Colonic mucosa (tissue), 4 donors: Measurements from ENCODE around the gene NUMBL. TPM values are rescaled to one million over a fixed set of nuclear protein-coding genes. Genes with fewer than 3 reads are reported as not detected.

Source experiments
- DNase-seq: peaks from one replicate; pipeline ENCODE4 v3.0.0-alpha.2; 2020
- H3K27ac ChIP-seq: fragments of 200-600 bp; one replicate; pipeline ENCODE4 v1.8.0; 2021
- H3K27me3 ChIP-seq: fragments of 200-600 bp; one replicate; pipeline ENCODE4 v1.8.0; 2021
- H3K36me3 ChIP-seq: fragments of 200-600 bp; one replicate; pipeline ENCODE4 v1.8.0; 2021
- H3K4me1 ChIP-seq: fragments of 200-600 bp; one replicate; pipeline ENCODE4 v1.8.0; 2021; ENCODE audit warnings: mild to moderate bottlenecking
- H3K4me3 ChIP-seq: fragments of 200-600 bp; one replicate; pipeline ENCODE4 v1.8.0; 2021
- H3K9ac ChIP-seq, 2 donors: one replicate each; pipeline ENCODE4 v1.7.0; 2013; ENCODE audit warnings: control low read depth in 2 of 2, low read depth in 2 of 2, low read length in 2 of 2
- H3K9me3 ChIP-seq: fragments of 200-600 bp; one replicate; pipeline ENCODE4 v1.8.0; 2021
- intact Hi-C: fragments of 100-400 bp; cut with DNase I; formaldehyde crosslinking; loops from one replicate; pipeline ENCODE4 v1.14.1; 2022
- total RNA-seq, 2 donors: library from RNA; stranded (reverse); fragmentation: NEBNext Ultra II Directional in 1 of 2; extraction: Animal tissue kit (Norgen Biotek cat#: 25700) in 1 of 2; gene quantifications; one replicate each; pipeline ENCODE4 v1.2.1, GENCODE V29; 2021
- TF ChIP-seq, protein P1 (sequence below): fragments of 200-600 bp; IDR thresholded peaks from one replicate; pipeline ENCODE4 v1.8.0; 2022; ENCODE audit warnings: antibody characterized with exemption, mild to moderate bottlenecking
- donor health status: healthy.
- donor health status: DM: no; HTN: no; CAD: no.
- donor health status: DM: no; HTN: no; CAD: no.

NUMBL gene
- total RNA-seq, 2 donors from 2014 or later = 12.8 to 22.0 TPM

DNA sequence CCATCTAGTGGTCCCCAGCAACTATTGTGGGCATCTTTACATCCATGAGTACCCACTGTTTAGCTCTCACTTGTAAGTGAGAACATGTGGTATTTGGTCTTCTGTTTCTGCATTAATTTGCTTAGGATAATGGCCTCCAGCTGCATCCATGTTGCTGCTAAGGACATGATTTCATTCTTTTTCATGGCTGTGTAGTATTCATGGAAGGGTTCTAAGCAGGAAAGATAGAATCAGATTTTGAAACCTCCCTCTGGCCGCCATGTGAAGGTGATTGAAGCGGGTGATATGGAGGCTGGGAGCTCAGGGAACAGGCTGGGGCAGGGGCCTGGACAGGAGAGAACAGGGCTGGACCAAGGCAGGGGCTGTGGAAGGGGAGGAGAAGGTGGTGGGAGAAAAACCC, 69.2 kb downstream of the NUMBL start:
- Histone ChIP-seq H3K9ac (no peak overlapping the region), H3K27ac (no peak overlapping the region), H3K4me3 (no peak overlapping the region), H3K4me1 (no peaks in the 10 kb centered on the region), H3K9me3 (no peaks in the 10 kb centered on the region), H3K27me3 (no peaks in the 10 kb centered on the region), H3K36me3 (no peaks in the 10 kb centered on the region)
- DNase-seq = no peak
- TF ChIP-seq, protein P1, sequence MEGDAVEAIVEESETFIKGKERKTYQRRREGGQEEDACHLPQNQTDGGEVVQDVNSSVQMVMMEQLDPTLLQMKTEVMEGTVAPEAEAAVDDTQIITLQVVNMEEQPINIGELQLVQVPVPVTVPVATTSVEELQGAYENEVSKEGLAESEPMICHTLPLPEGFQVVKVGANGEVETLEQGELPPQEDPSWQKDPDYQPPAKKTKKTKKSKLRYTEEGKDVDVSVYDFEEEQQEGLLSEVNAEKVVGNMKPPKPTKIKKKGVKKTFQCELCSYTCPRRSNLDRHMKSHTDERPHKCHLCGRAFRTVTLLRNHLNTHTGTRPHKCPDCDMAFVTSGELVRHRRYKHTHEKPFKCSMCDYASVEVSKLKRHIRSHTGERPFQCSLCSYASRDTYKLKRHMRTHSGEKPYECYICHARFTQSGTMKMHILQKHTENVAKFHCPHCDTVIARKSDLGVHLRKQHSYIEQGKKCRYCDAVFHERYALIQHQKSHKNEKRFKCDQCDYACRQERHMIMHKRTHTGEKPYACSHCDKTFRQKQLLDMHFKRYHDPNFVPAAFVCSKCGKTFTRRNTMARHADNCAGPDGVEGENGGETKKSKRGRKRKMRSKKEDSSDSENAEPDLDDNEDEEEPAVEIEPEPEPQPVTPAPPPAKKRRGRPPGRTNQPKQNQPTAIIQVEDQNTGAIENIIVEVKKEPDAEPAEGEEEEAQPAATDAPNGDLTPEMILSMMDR = no peak
- intact Hi-C loops = no loop called here

DNA sequence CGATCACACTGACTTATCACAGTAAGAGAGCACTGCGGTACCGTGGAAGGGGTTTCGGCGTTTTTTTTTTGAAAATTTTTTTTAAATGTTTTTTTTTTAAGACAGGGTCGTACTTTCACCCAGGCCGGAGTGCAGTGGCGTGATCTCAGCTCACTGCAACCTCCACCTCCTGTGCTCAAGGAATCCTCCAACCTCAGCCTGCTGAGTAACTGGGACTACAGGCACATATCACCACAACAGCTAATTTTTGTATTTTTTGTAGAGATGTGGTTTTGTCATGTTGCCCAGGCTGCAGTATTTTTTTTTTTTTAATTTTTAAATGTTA, 70.3 kb downstream of the NUMBL start:
- Histone ChIP-seq H3K4me1 (no peaks in the 10 kb centered on the region), H3K36me3 (no peaks in the 10 kb centered on the region), H3K27me3 (no peaks in the 10 kb centered on the region), H3K27ac (no peak overlapping the region), H3K9ac (no peak overlapping the region), H3K4me3 (no peak overlapping the region), H3K9me3 (no peaks in the 10 kb centered on the region)
- DNase-seq = no peak
- TF ChIP-seq, protein P1 = no peak
- intact Hi-C loops = no loop called here

DNA sequence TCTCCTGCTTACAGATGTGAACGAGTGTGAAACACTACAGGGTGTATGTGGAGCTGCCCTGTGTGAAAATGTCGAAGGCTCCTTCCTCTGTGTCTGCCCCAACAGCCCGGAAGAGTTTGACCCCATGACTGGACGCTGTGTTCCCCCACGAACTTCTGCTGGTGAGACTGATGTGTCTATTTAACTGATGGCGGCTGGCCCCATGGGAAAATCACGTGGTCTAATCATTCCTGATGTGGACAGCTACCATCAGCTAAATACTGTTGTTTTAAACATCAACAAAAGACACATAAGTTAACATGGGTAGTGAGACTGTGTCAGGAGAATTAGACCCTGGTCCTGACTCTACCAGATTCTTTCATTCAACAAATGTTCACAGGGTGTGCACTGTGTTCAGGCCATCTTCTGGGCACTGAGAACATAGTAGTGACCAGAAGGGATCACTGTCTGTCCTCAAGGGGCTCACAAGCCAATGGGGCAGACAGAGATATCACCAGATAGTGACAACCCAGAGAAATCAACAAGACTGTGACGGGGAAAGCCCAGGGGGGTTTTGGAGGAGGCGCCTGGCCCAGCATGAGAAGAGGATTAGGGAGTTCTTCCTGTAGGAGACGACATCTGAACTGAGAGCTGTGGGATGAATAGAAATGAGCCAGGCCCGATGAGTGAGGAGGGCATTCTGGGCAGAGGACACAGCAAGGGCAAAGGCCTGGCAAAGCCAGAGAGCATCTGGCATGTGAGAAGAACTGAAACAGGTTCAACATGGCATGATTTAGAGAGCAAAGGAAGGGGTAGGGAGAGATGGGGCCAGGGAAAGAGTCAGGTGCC, 70.9 kb downstream of the NUMBL start:
- Histone ChIP-seq H3K9ac (no peak overlapping the region), H3K4me3 (no peak overlapping the region), H3K9me3 (no peaks in the 10 kb centered on the region), H3K4me1 (no peaks in the 10 kb centered on the region), H3K27me3 (no peaks in the 10 kb centered on the region), H3K36me3 (no peaks in the 10 kb centered on the region), H3K27ac (no peak overlapping the region)
- intact Hi-C loops = no loop called here
- TF ChIP-seq, protein P1 = no peak
- no peak for DNase-seq

DNA sequence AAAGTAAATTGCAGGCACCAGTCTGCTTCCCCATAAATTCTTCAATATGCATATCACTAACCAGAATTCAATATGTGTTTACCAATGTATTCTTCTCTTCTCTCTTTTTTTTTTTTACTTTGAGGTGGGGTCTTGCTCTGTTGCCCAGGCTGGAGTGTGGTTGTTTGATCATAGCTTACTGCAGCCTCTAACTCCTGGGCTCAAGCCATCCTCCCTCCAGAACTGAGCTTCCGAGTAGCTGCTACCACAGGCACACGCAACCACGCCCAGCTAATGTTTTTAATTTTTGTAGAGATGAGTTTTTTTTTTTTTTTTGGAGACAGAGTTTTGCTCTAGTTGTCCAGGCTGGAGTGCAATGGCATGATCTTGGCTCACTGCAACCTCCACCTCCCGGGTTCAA, 72.5 kb downstream of the NUMBL start:
- no peak for DNase-seq
- no peaks in the 10 kb centered on the region for H3K4me1 ChIP-seq
- no peaks in the 10 kb centered on the region for H3K36me3 ChIP-seq
- H3K27ac ChIP-seq = no peak overlapping the region
- H3K9me3 ChIP-seq = no peaks in the 10 kb centered on the region
- no peak overlapping the region for H3K9ac ChIP-seq
- intact Hi-C loops = no loop called here
- H3K27me3 ChIP-seq = no peaks in the 10 kb centered on the region
- H3K4me3 ChIP-seq = no peak overlapping the region
- TF ChIP-seq, protein P1 = no peak

DNA sequence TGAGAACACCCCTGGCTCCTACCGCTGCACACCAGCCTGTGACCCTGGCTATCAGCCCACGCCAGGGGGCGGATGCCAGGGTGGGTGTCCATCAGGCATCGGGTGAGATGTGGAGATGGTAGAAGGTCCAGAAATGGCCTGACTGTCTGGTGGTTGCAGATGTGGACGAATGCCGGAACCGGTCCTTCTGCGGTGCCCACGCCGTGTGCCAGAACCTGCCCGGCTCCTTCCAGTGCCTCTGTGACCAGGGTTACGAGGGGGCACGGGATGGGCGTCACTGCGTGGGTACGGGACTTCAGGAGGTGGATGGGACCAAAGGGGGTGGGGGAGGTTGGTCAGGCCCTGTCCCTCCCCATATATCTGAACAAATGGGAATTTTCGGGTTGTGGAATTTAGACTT, 73.5 kb downstream of the NUMBL start:
- no peaks in the 10 kb centered on the region for H3K9me3 ChIP-seq
- DNase-seq = no peak
- no peak overlapping the region for H3K27ac ChIP-seq
- H3K4me1 ChIP-seq = no peaks in the 10 kb centered on the region
- intact Hi-C loops = no loop called here
- no peaks in the 10 kb centered on the region for H3K27me3 ChIP-seq
- TF ChIP-seq, protein P1 = no peak
- H3K4me3 ChIP-seq = no peak overlapping the region
- no peak overlapping the region for H3K9ac ChIP-seq
- no peaks in the 10 kb centered on the region for H3K36me3 ChIP-seq
